ENCODE results near the gene SLC6A1. TPM values are rescaled to one million over a fixed set of nuclear protein-coding genes. Genes with fewer than 3 reads are reported as not detected.

Gene SLC6A1
- polyA plus RNA-seq, 2 of the 4 experiments (the other 2 are of a cell fraction): not detected

DNA sequence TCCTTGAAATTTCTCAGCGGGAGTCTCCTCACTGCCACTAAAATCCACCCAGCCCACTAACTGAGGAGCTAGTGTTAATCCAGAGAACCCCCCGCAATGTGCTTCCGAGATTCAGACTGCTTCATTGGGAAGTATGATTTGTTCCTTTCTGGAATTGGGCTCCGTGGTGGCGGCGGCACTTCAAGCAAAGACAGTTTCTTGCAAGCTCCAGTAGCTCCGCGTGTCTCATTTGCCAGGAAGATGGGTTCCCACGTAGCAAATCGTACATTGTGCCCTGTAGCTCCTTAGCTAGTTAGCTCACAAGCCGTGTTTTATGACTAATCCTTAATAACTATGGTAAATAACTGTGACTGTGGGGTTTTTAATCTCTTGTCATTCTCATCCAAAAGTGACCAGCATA, 45.4 kb downstream of the SLC6A1 start:
- CTCF ChIA-PET: interaction anchor here (1.3 to 1.9 kb wide), 2 partner anchors 8 to 9 kb away, joined by 3 to 6 read pairs; no protein-coding TSS in a partner anchor
- Histone ChIP-seq H3K9me3 (no peaks in the 10 kb centered on the region), H3K27ac (no peak overlapping the region), H3K4me2 (no peak overlapping the region), H3K4me3 (no peak overlapping the region), H3K4me1 (no peaks in the 10 kb centered on the region)
- ATAC-seq (no peak), FAIRE-seq (no peak), DNase-seq (ENCODE audit: low read depth in 1 of 2, low spot score in 1 of 2) (no peak)
- TF ChIP-seq SMC3 (IDR thresholded peaks at IDR 0.05): no peak
- no peak for TF ChIP-seq PHF8 (IDR thresholded peaks at IDR 0.05; ENCODE audit: borderline replicate concordance, low read depth)
- no peak for TF ChIP-seq HOXA7 (CRISPR knock-in tag; IDR thresholded peaks at IDR 0.05)
- TF ChIP-seq ZFP36 (IDR thresholded peaks at IDR 0.05; ENCODE audit: borderline replicate concordance, partially characterized antibody): no peak
- 51% methylated on average over 11 of the region's 11 CpGs for WGBS (ENCODE audit: missing lambda C conversion rate)
- POLR2A ChIA-PET: interaction anchor here (0.6 kb wide), 1 partner anchor 8 kb away, joined by 4 read pairs; no protein-coding TSS in a partner anchor

GRCh38 chr3:11045536-11045935, 53.0 kb downstream of the SLC6A1 start:
- Histone ChIP-seq H3K9me3 (peaks cover 10% of the 10 kb centered on the region; the same call in 2 of the 3 replicates), H3K27ac (no peak overlapping the region), H3K4me2 (no peak overlapping the region), H3K4me3 (no peak overlapping the region), H3K4me1 (no peaks in the 10 kb centered on the region)
- CTCF ChIA-PET: interaction anchor here (0.9 to 1.8 kb wide), 2 partner anchors 10 to 15 kb away, joined by 4 to 7 read pairs; no protein-coding TSS in a partner anchor
- ATAC-seq: no peak
- DNase-seq (ENCODE audit: low read depth in 1 of 2, low spot score in 1 of 2): no peak
- 44% methylated on average over 5 of the region's 5 CpGs for WGBS (ENCODE audit: missing lambda C conversion rate)
- TF ChIP-seq CBX8 (IDR thresholded peaks at IDR 0.05): no peak
- TF ChIP-seq HDAC2 (IDR thresholded peaks at IDR 0.05): no peak
- TF ChIP-seq RAD21 (conservative IDR thresholded peaks at IDR 0.05 in 1 of 2, IDR thresholded peaks at IDR 0.05 in 1 of 2): no peak
- TF ChIP-seq MAFK (IDR thresholded peaks at IDR 0.05; ENCODE audit: partially characterized antibody): no peak
- no peak for TF ChIP-seq GATA3 (IDR thresholded peaks at IDR 0.05; ENCODE audit: borderline replicate concordance)
- TF ChIP-seq EHF (CRISPR knock-in tag; IDR thresholded peaks at IDR 0.05): no peak
- no peak for TF ChIP-seq RCOR1 (IDR thresholded peaks at IDR 0.05; ENCODE audit: low read depth, low read length)
- TF ChIP-seq MAX (IDR thresholded peaks at IDR 0.05): no peak
- no peak for TF ChIP-seq POLR2AphosphoS2 (conservative IDR thresholded peaks at IDR 0.05; ENCODE audit: low read length)
- no peak for TF ChIP-seq POLR2A (IDR thresholded peaks at IDR 0.05; ENCODE audit: low read length)
- TF ChIP-seq, protein P1, sequence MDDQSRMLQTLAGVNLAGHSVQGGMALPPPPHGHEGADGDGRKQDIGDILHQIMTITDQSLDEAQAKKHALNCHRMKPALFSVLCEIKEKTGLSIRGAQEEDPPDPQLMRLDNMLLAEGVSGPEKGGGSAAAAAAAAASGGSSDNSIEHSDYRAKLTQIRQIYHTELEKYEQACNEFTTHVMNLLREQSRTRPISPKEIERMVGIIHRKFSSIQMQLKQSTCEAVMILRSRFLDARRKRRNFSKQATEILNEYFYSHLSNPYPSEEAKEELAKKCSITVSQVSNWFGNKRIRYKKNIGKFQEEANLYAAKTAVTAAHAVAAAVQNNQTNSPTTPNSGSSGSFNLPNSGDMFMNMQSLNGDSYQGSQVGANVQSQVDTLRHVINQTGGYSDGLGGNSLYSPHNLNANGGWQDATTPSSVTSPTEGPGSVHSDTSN (IDR thresholded peaks at IDR 0.05): no peak
- TF ChIP-seq HOXB5 (CRISPR knock-in tag; IDR thresholded peaks at IDR 0.05): no peak
- no peak for TF ChIP-seq PHF8 (IDR thresholded peaks at IDR 0.05; ENCODE audit: borderline replicate concordance, low read depth)
- no peak for TF ChIP-seq RARB (CRISPR knock-in tag; IDR thresholded peaks at IDR 0.05)
- no peak for TF ChIP-seq NFE2L2 (conservative IDR thresholded peaks at IDR 0.05; ENCODE audit: low read length)
- no peak for TF ChIP-seq CHD2 (IDR thresholded peaks at IDR 0.05; ENCODE audit: low read length, partially characterized antibody)
- no peak for TF ChIP-seq JUN (IDR thresholded peaks at IDR 0.05)
- TF ChIP-seq NR3C1 (IDR thresholded peaks at IDR 0.05): no peak
- no peak for TF ChIP-seq RFX5 (IDR thresholded peaks at IDR 0.05)
- no peak for TF ChIP-seq ATOH8 (CRISPR knock-in tag; IDR thresholded peaks at IDR 0.05; ENCODE audit: low read depth)
- POLR2A ChIA-PET: no interaction called here
- FAIRE-seq: no peak

GRCh38 chr3:11047500-11047899, 55.0 kb downstream of the SLC6A1 start:
- Histone ChIP-seq H3K4me2 (no peak overlapping the region), H3K4me3 (no peak overlapping the region), H3K4me1 (no peaks in the 10 kb centered on the region), H3K27ac (no peak overlapping the region), H3K9me3 (peaks cover 10% of the 10 kb centered on the region; the same call in 2 of the 3 replicates)
- TF ChIP-seq, protein P1 (IDR thresholded peaks at IDR 0.05): no peak
- no peak for TF ChIP-seq HOXA7 (CRISPR knock-in tag; IDR thresholded peaks at IDR 0.05)
- TF ChIP-seq RFX5 (IDR thresholded peaks at IDR 0.05): no peak
- TF ChIP-seq REST (IDR thresholded peaks at IDR 0.05): no peak
- TF ChIP-seq PHF8 (IDR thresholded peaks at IDR 0.05; ENCODE audit: borderline replicate concordance, low read depth): no peak
- no peak for TF ChIP-seq FOXS1 (CRISPR knock-in tag; IDR thresholded peaks at IDR 0.05)
- no peak for TF ChIP-seq TFCP2L1 (CRISPR knock-in tag; IDR thresholded peaks at IDR 0.05)
- no peak for TF ChIP-seq CTCF (IDR thresholded peaks at IDR 0.05)
- FAIRE-seq (no peak), DNase-seq (ENCODE audit: low read depth in 1 of 2, low spot score in 1 of 2) (no peak), ATAC-seq (no peak)
- 52% methylated on average over 2 of the region's 2 CpGs for WGBS (ENCODE audit: missing lambda C conversion rate)
- ChIA-PET CTCF (interaction anchor here (1.0 to 6.6 kb wide), 4 partner anchors 10 to 289 kb away, joined by 3 to 77 read pairs (median 5); no protein-coding TSS in a partner anchor), POLR2A (no interaction called here)

Data from A549 (cell line).